HepG2 (cell line): ENCODE data around the gene C7orf57. TPM values are rescaled to one million over a fixed set of nuclear protein-coding genes. Genes with fewer than 3 reads are reported as not detected.

Experiments
- ATAC-seq: fragments of 200-7000 bp; cut with Tn5 transposase; 3 replicates; pipeline ENCODE4 v1.9.1; 2020; ENCODE audit warnings: mild to moderate bottlenecking, moderate library complexity
- BruUV-seq: library from RNA; stranded (reverse); fragments of 400-500 nt; replicated peaks from 2 replicates; lab custom pipeline; 2021; lab: Mats Ljungman, UMichigan
- CTCF ChIA-PET: fragments of 300-600 bp; formaldehyde crosslinking; extraction: SDS; loops from one replicate; lab custom pipeline; 2021; ENCODE audit warnings: low total read pairs, inconsistent platforms, low intra/inter-chr PET ratio; lab: Yijun Ruan, JAX
- POLR2A ChIA-PET: fragments of 350-600 bp; sonication (Branson Sonifier 250); formaldehyde crosslinking; loops from one replicate; lab custom pipeline; 2020; ENCODE audit warnings: antibody characterized with exemption, inconsistent platforms; lab: Yijun Ruan, JAX
- DNase-seq: peaks from one replicate; pipeline ENCODE4 v3.0.0-alpha.2; 2015; ENCODE audit warnings: low spot score
- FAIRE-seq: peaks from 3 replicates; lab custom pipeline; 2011; peaks lifted over from hg19 to GRCh38; lab: Jason Lieb, UNC
- H2AFZ ChIP-seq: one replicate; pipeline ENCODE4 v1.6.1; 2011; ENCODE audit warnings: low read length, inconsistent platforms
- H3K27ac ChIP-seq: fragments of 300-600 bp; 3 replicates; pipeline ENCODE4 v1.8.0; 2011; ENCODE audit warnings: mixed run types, mild to moderate bottlenecking, mixed read lengths, low read length, inconsistent platforms; ENCODE audit not compliant: insufficient read depth; ENCODE audit errors: extremely low read length
- H3K27me3 ChIP-seq, 2 experiments: fragments of 200-600 bp in 1 of 2; 2 replicates in 1 of 2; 3 replicates in 1 of 2; pipeline versions ENCODE4 v1.6.0 to v1.8.0; 2011; ENCODE audit warnings: low read length in 2 of 2, mild to moderate bottlenecking in 2 of 2, moderate library complexity in 2 of 2, inconsistent platforms in 1 of 2; ENCODE audit not compliant: insufficient read depth in 2 of 2, control insufficient read depth in 1 of 2
- H3K36me3 ChIP-seq, 2 experiments: fragments of 200-600 bp in 1 of 2; replicated peaks in 1 of 2; 2 replicates in 1 of 2; 3 replicates in 1 of 2; pipeline versions ENCODE4 v1.5.1 to v1.8.0; 2011; ENCODE audit warnings: low read length in 2 of 2, inconsistent platforms in 1 of 2; ENCODE audit not compliant: insufficient read depth in 2 of 2, control insufficient read depth in 1 of 2
- H3K4me1 ChIP-seq: 2 replicates; pipeline ENCODE4 v1.5.1; 2012; ENCODE audit warnings: low read length, inconsistent platforms; ENCODE audit not compliant: insufficient read depth
- H3K4me2 ChIP-seq: 2 replicates; pipeline ENCODE4 v1.6.0; 2011; ENCODE audit warnings: low read depth, low read length, inconsistent platforms
- H3K4me3 ChIP-seq, 3 experiments: fragments of 200-600 bp in 1 of 3; sonication (generic), shearing (Covaris generic) in 1 of 3; replicated peaks in 1 of 3; 2 replicates each; pipeline ENCODE4 v1.5.1; 2011 to 2016; ENCODE audit warnings: low read length in 3 of 3, inconsistent platforms in 2 of 3, low read depth in 2 of 3, mild to moderate bottlenecking in 2 of 3, control low read depth in 1 of 3, mixed read lengths in 1 of 3; ENCODE audit not compliant: insufficient read depth in 1 of 3
- H3K79me2 ChIP-seq: one replicate; pipeline ENCODE4 v1.6.1; 2011; ENCODE audit warnings: low read length, inconsistent platforms; ENCODE audit not compliant: insufficient read depth
- H3K9ac ChIP-seq: 2 replicates; pipeline ENCODE4 v1.6.0; 2011; ENCODE audit warnings: mild to moderate bottlenecking, low read depth, low read length, inconsistent platforms; ENCODE audit not compliant: insufficient read depth
- H3K9me3 ChIP-seq: 2 replicates; pipeline ENCODE4 v1.5.1; 2012; ENCODE audit warnings: mild to moderate bottlenecking, low read length
- H4K20me1 ChIP-seq: 2 replicates; pipeline ENCODE4 v1.6.0; 2011; ENCODE audit warnings: inconsistent platforms, mild to moderate bottlenecking, low read length, moderate library complexity; ENCODE audit not compliant: insufficient read depth
- CC2D1A ChIP-seq: sonication (generic); formaldehyde crosslinking; IDR thresholded peaks from 2 replicates; pipeline ENCODE4 v1.8.1; 2023; ENCODE audit warnings: mild to moderate bottlenecking, missing genetic modification reagents
- KAT8 ChIP-seq: IDR thresholded peaks from 2 replicates; pipeline ENCODE4 v1.6.1; 2016; ENCODE audit warnings: missing genetic modification reagents, missing compliant biosample characterization
- KLF9 ChIP-seq: IDR thresholded peaks from 2 replicates; pipeline ENCODE4 v1.6.1; 2016; ENCODE audit warnings: low read depth
- SKI ChIP-seq: fragments of 450-650 bp; IDR thresholded peaks from one replicate; pipeline ENCODE4 v1.6.1; 2018; ENCODE audit warnings: mild to moderate bottlenecking; ENCODE audit not compliant: partially characterized antibody
- ZBTB8A ChIP-seq: sonication (generic); formaldehyde crosslinking; IDR thresholded peaks from 2 replicates; pipeline ENCODE4 v1.4.0; 2020; ENCODE audit warnings: mild to moderate bottlenecking, low read depth, missing genetic modification reagents, borderline replicate concordance
- ZNF746 ChIP-seq: sonication (generic); formaldehyde crosslinking; IDR thresholded peaks from 2 replicates; pipeline ENCODE4 v1.8.0; 2022; ENCODE audit warnings: mild to moderate bottlenecking, missing genetic modification reagents
- WGBS: methylation state at CpG from one replicate; pipeline ENCODE4 v1.1.6; 2017; ENCODE audit warnings: low lambda C conversion rate; 5-methylcytosine and 5-hydroxymethylcytosine counted together
- in situ Hi-C: cut with HindIII; loops from 2 replicates; pipeline ENCODE4 v1.10.0; 2017; ENCODE audit warnings: low pct_unique_long_range_greater_than_20kb; ENCODE audit not compliant: extremely low pct_ligation_motif_present
- intact Hi-C: fragments of 100-400 bp; cut with micrococcal nuclease; formaldehyde crosslinking; loops from one replicate; pipeline ENCODE4 v1.10.0; 2022; ENCODE audit not compliant: unreplicated experiment
- polyA plus RNA-seq, 8 experiments: library from polyadenylated mRNA; depleted of rRNA in 3 of 8; stranded (reverse) in 7 of 8; unstranded in 1 of 8; fragments of >200 nt; fragmentation: Illumina TruSeq in 4 of 8; extraction: Trizol in 4 of 8; gene quantifications; 2 replicates each; pipeline versions ENCODE4 v1.2.1 to v1.2.3, GENCODE V29; 2011 to 2016; ENCODE audit warnings: low read depth in 4 of 8, missing spikeins in 1 of 8, mixed read lengths in 1 of 8; ENCODE audit not compliant: insufficient read depth in 1 of 8
- total RNA-seq, 5 experiments: library from RNA; depleted of rRNA; stranded (reverse); fragments of >200 nt; fragmentation: Illumina TruSeq; extraction: Trizol; gene quantifications; 2 replicates each; pipeline ENCODE4 v1.2.3, GENCODE V29; 2016; ENCODE audit warnings: low read depth in 1 of 5
- TF ChIP-seq, protein P1 (sequence below): sonication (generic); formaldehyde crosslinking; conservative IDR thresholded peaks from 2 replicates; pipeline ENCODE4 v1.5.0; 2020; ENCODE audit warnings: missing genetic modification reagents
- TF ChIP-seq, protein P2 (sequence below): sonication (generic); formaldehyde crosslinking; IDR thresholded peaks from 2 replicates; pipeline ENCODE4 v1.8.0; 2022; ENCODE audit warnings: mild to moderate bottlenecking, missing genetic modification reagents
- TF ChIP-seq, protein P3 (sequence below): sonication (generic); formaldehyde crosslinking; IDR thresholded peaks from 2 replicates; pipeline ENCODE4 v1.9.0; 2021; ENCODE audit warnings: missing genetic modification reagents, mild to moderate bottlenecking, borderline replicate concordance
- TF ChIP-seq, protein P4 (sequence below): sonication (generic); formaldehyde crosslinking; IDR thresholded peaks from 2 replicates; pipeline ENCODE4 v1.4.0; 2020; ENCODE audit warnings: missing genetic modification reagents, mild to moderate bottlenecking, borderline replicate concordance

Gene C7orf57
- total and polyA plus RNA-seq, 2 of the 13 experiments (the other 11 are each of a cell fraction or from before 2014, with no cell fraction given): not detected

DNA sequence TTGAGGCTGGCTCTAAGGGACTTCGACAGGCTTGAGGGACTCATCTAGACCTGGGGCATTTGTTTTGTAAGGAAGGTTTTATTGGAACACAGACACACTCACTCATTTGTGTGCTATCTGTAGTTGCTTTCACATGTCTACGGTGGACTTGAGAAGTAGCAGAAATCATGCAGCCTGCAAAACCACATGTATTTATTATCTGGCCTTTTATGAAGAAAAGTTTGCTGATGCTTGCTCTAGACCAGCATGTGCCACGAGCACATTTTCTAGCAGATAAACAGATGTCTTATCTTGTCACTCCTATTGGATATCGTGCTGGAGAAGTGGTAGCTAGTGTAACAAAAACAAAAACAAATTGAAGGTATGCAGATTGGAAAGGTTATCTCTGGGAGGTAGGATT, 63.5 kb downstream of the C7orf57 start:
- Histone ChIP-seq H3K4me3 (no peak overlapping the region), H3K9ac (no peak overlapping the region), H3K27ac (no peak overlapping the region), H2AFZ (no peak overlapping the region), H3K4me2 (no peak overlapping the region), H3K27me3 (no peaks in the 10 kb centered on the region), H3K36me3 (peaks cover 11 to 15% of the 10 kb centered on the region in 2 experiments; a peak in 4 of 5 replicates), H3K4me1 (0 out of 2 replicates have a peak, but pooled peaks cover 10% of the 10 kb centered on the region), H3K79me2 (no peaks in the 10 kb centered on the region), H4K20me1 (no peaks in the 10 kb centered on the region), H3K9me3 (no peaks in the 10 kb centered on the region)
- WGBS: 95% methylated on average over 3 of the region's 4 CpGs
- in situ Hi-C loops: no loop called here
- no peak for ATAC-seq
- CTCF ChIA-PET: no interaction called here
- POLR2A ChIA-PET: no interaction called here
- intact Hi-C loops: no loop called here
- no peak for TF ChIP-seq KAT8 (CRISPR knock-in tag)
- no peak for TF ChIP-seq ZNF746 (CRISPR knock-in tag)
- no peak for TF ChIP-seq KLF9 (CRISPR knock-in tag)
- TF ChIP-seq, protein P1, sequence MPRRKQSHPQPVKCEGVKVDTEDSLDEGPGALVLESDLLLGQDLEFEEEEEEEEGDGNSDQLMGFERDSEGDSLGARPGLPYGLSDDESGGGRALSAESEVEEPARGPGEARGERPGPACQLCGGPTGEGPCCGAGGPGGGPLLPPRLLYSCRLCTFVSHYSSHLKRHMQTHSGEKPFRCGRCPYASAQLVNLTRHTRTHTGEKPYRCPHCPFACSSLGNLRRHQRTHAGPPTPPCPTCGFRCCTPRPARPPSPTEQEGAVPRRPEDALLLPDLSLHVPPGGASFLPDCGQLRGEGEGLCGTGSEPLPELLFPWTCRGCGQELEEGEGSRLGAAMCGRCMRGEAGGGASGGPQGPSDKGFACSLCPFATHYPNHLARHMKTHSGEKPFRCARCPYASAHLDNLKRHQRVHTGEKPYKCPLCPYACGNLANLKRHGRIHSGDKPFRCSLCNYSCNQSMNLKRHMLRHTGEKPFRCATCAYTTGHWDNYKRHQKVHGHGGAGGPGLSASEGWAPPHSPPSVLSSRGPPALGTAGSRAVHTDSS: no peak
- no peak for TF ChIP-seq ZBTB8A (CRISPR knock-in tag)
- no TSS peak for BruUV-seq
- no peak for DNase-seq
- no peak for FAIRE-seq

DNA sequence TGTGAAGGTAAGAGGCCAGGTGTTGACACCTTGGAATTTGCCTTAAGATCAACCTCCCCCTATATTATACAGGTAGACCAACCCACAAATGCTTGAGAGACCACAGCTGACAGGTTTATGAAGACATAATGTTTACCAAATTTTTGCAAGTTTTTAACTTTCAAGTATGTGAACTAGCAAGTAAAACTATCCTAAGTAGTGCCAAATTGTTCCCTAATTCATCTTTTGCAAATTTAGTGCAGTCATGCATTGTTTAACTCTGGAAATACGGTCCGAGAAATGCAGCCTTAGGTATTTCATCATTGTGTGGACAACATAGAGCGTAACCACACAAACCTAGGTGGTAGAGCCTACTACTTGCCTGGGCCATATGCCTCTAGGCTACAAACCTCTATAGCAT, 64.4 kb downstream of the C7orf57 start:
- Histone ChIP-seq H4K20me1 (no peaks in the 10 kb centered on the region), H3K27ac (no peak overlapping the region), H3K79me2 (no peaks in the 10 kb centered on the region), H3K4me1 (0 out of 2 replicates have a peak, but pooled peaks cover 10% of the 10 kb centered on the region), H3K4me2 (no peak overlapping the region), H3K9me3 (no peaks in the 10 kb centered on the region), H3K9ac (no peak overlapping the region), H3K36me3 (peaks cover 13 to 19% of the 10 kb centered on the region in 2 experiments; a peak in 4 of 5 replicates), H3K4me3 (no peak overlapping the region), H2AFZ (no peak overlapping the region), H3K27me3 (no peaks in the 10 kb centered on the region)
- ATAC-seq (no peak), FAIRE-seq (no peak), DNase-seq (no peak)
- in situ Hi-C loops: loop anchor here (25.0 kb wide), 1 partner anchor 837 kb away; no protein-coding TSS in a partner anchor
- WGBS: 98% methylated on average over 3 of the region's 3 CpGs
- intact Hi-C loops: no loop called here
- no TSS peak for BruUV-seq
- ChIA-PET CTCF (no interaction called here), POLR2A (no interaction called here)
- TF ChIP-seq, protein P2, sequence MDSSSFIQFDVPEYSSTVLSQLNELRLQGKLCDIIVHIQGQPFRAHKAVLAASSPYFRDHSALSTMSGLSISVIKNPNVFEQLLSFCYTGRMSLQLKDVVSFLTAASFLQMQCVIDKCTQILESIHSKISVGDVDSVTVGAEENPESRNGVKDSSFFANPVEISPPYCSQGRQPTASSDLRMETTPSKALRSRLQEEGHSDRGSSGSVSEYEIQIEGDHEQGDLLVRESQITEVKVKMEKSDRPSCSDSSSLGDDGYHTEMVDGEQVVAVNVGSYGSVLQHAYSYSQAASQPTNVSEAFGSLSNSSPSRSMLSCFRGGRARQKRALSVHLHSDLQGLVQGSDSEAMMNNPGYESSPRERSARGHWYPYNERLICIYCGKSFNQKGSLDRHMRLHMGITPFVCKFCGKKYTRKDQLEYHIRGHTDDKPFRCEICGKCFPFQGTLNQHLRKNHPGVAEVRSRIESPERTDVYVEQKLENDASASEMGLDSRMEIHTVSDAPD (CRISPR knock-in tag): no peak
- TF ChIP-seq SKI (no peak), CC2D1A (CRISPR knock-in tag) (no peak)
- TF ChIP-seq, protein P3, sequence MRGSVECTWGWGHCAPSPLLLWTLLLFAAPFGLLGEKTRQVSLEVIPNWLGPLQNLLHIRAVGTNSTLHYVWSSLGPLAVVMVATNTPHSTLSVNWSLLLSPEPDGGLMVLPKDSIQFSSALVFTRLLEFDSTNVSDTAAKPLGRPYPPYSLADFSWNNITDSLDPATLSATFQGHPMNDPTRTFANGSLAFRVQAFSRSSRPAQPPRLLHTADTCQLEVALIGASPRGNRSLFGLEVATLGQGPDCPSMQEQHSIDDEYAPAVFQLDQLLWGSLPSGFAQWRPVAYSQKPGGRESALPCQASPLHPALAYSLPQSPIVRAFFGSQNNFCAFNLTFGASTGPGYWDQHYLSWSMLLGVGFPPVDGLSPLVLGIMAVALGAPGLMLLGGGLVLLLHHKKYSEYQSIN (CRISPR knock-in tag): no peak
- TF ChIP-seq, protein P4, sequence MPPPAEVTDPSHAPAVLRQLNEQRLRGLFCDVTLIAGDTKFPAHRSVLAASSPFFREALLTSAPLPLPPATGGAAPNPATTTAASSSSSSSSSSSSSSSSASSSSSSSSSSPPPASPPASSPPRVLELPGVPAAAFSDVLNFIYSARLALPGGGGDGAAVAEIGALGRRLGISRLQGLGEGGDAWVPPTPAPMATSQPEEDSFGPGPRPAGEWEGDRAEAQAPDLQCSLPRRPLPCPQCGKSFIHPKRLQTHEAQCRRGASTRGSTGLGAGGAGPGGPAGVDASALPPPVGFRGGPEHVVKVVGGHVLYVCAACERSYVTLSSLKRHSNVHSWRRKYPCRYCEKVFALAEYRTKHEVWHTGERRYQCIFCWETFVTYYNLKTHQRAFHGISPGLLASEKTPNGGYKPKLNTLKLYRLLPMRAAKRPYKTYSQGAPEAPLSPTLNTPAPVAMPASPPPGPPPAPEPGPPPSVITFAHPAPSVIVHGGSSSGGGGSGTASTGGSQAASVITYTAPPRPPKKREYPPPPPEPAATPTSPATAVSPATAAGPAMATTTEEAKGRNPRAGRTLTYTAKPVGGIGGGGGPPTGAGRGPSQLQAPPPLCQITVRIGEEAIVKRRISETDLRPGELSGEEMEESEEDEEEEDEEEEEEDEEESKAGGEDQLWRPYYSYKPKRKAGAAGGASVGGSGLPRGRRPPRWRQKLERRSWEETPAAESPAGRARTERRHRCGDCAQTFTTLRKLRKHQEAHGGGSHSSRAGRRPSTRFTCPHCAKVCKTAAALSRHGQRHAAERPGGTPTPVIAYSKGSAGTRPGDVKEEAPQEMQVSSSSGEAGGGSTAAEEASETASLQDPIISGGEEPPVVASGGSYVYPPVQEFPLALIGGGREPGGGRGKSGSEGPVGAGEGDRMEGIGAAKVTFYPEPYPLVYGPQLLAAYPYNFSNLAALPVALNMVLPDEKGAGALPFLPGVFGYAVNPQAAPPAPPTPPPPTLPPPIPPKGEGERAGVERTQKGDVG (CRISPR knock-in tag): no peak
